DND-41 (cell line): ENCODE measurements around the gene MVP.

Experiments used
- ATAC-seq: fragments of 200-7000 bp; cut with Tn5 transposase; 3 replicates; pipeline ENCODE4 v1.9.1; 2021; ENCODE audit warnings: low read depth; ENCODE audit not compliant: insufficient read depth
- DNase-seq: peaks from one replicate; pipeline ENCODE4 v3.0.0-alpha.2; 2020
- H2AFZ ChIP-seq: 2 replicates; pipeline ENCODE4 v1.6.0; 2012; ENCODE audit warnings: low read depth, low read length
- H3K27ac ChIP-seq: 2 replicates; pipeline ENCODE4 v1.5.1; 2012; ENCODE audit warnings: low read length, inconsistent platforms
- H3K27me3 ChIP-seq: fragments of 200-600 bp; sonication (generic); 2 replicates; pipeline ENCODE4 v1.6.0; 2012; ENCODE audit warnings: low read length, mild to moderate bottlenecking, inconsistent platforms; ENCODE audit not compliant: insufficient read depth, poor library complexity
- H3K36me3 ChIP-seq: 2 replicates; pipeline ENCODE4 v1.5.1; 2012; ENCODE audit warnings: low read length, inconsistent platforms; ENCODE audit not compliant: insufficient read depth
- H3K4me1 ChIP-seq: 2 replicates; pipeline ENCODE4 v1.5.1; 2012; ENCODE audit warnings: mild to moderate bottlenecking, low read length; ENCODE audit not compliant: insufficient read depth
- H3K4me2 ChIP-seq: 2 replicates; pipeline ENCODE4 v1.6.0; 2012; ENCODE audit warnings: mild to moderate bottlenecking, moderate library complexity, low read length, inconsistent platforms; ENCODE audit not compliant: insufficient read depth
- H3K4me3 ChIP-seq, 2 experiments: fragments of 200-600 bp in 1 of 2; shearing (Covaris generic) in 1 of 2; 2 replicates each; pipeline ENCODE4 v1.5.1; 2012 to 2016; ENCODE audit warnings: inconsistent platforms in 2 of 2, low read length in 2 of 2, mild to moderate bottlenecking in 2 of 2, low read depth in 1 of 2, moderate library complexity in 1 of 2
- H3K79me2 ChIP-seq: 2 replicates; pipeline ENCODE4 v1.6.0; 2012; ENCODE audit warnings: low read length, inconsistent platforms; ENCODE audit not compliant: insufficient read depth
- H3K9ac ChIP-seq: 2 replicates; pipeline ENCODE4 v1.6.0; 2012; ENCODE audit warnings: low read depth, mild to moderate bottlenecking, inconsistent platforms, low read length, moderate library complexity
- H3K9me3 ChIP-seq: 2 replicates; pipeline ENCODE4 v1.5.1; 2012; ENCODE audit warnings: low read length, moderate library complexity, mild to moderate bottlenecking, inconsistent platforms; ENCODE audit not compliant: insufficient read depth, severe bottlenecking
- H4K20me1 ChIP-seq: 2 replicates; pipeline ENCODE4 v1.6.0; 2012; ENCODE audit warnings: low read length; ENCODE audit not compliant: insufficient read depth
- EZH2 ChIP-seq: IDR thresholded peaks from 3 replicates; pipeline ENCODE4 v1.6.1; 2012; ENCODE audit warnings: borderline replicate concordance, low read depth, mild to moderate bottlenecking, moderate library complexity, low read length, inconsistent platforms; ENCODE audit not compliant: severe bottlenecking
- TF ChIP-seq, protein P1 (sequence below): IDR thresholded peaks from 2 replicates; pipeline ENCODE4 v1.5.1; 2012; ENCODE audit warnings: borderline replicate concordance, low read length, moderate library complexity, mild to moderate bottlenecking; ENCODE audit not compliant: poor library complexity, severe bottlenecking; ENCODE audit errors: extremely low read depth

MVP gene

DNA sequence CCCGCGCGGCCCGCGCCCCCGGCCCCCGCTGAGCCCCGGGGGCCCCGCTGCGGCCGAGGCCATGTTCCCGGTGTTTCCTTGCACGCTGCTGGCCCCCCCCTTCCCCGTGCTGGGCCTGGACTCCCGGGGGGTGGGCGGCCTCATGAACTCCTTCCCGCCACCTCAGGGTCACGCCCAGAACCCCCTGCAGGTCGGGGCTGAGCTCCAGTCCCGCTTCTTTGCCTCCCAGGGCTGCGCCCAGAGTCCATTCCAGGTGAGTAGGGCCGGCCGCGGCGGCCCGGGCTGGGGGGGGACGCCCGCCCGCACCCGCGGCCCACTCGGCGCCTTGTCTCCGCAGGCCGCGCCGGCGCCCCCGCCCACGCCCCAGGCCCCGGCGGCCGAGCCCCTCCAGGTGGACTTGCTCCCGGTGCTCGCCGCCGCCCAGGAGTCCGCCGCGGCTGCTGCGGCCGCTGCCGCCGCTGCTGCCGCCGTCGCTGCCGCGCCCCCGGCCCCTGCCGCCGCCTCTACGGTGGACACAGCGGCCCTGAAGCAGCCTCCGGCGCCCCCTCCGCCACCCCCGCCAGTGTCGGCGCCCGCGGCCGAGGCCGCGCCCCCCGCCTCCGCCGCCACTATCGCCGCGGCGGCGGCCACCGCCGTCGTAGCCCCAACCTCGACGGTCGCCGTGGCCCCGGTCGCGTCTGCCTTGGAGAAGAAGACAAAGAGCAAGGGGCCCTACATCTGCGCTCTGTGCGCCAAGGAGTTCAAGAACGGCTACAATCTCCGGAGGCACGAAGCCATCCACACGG lies 13.4 kb upstream of the MVP start:
- Histone ChIP-seq H3K9ac (peak overlapping the region; percentile 99), H3K4me3 (peak overlapping the region; percentile 65 to 96), H3K27ac (peak overlapping the region; percentile 99), H3K4me1 (peaks cover 76% of the 10 kb centered on the region), H3K36me3 (peaks cover 72% of the 10 kb centered on the region), H3K4me2 (peak overlapping the region; percentile 96), H3K79me2 (peaks cover 48% of the 10 kb centered on the region), H3K27me3 (no peaks in the 10 kb centered on the region), H3K9me3 (no peaks in the 10 kb centered on the region), H2AFZ (no peak overlapping the region), H4K20me1 (peaks cover 36% of the 10 kb centered on the region)
- DNase-seq = peak; percentile 85
- ATAC-seq = peak; percentile 4; the same call in 1 of the 3 replicates
- TF ChIP-seq, protein P1, sequence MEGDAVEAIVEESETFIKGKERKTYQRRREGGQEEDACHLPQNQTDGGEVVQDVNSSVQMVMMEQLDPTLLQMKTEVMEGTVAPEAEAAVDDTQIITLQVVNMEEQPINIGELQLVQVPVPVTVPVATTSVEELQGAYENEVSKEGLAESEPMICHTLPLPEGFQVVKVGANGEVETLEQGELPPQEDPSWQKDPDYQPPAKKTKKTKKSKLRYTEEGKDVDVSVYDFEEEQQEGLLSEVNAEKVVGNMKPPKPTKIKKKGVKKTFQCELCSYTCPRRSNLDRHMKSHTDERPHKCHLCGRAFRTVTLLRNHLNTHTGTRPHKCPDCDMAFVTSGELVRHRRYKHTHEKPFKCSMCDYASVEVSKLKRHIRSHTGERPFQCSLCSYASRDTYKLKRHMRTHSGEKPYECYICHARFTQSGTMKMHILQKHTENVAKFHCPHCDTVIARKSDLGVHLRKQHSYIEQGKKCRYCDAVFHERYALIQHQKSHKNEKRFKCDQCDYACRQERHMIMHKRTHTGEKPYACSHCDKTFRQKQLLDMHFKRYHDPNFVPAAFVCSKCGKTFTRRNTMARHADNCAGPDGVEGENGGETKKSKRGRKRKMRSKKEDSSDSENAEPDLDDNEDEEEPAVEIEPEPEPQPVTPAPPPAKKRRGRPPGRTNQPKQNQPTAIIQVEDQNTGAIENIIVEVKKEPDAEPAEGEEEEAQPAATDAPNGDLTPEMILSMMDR = no peak
- no peak for TF ChIP-seq EZH2

DNA sequence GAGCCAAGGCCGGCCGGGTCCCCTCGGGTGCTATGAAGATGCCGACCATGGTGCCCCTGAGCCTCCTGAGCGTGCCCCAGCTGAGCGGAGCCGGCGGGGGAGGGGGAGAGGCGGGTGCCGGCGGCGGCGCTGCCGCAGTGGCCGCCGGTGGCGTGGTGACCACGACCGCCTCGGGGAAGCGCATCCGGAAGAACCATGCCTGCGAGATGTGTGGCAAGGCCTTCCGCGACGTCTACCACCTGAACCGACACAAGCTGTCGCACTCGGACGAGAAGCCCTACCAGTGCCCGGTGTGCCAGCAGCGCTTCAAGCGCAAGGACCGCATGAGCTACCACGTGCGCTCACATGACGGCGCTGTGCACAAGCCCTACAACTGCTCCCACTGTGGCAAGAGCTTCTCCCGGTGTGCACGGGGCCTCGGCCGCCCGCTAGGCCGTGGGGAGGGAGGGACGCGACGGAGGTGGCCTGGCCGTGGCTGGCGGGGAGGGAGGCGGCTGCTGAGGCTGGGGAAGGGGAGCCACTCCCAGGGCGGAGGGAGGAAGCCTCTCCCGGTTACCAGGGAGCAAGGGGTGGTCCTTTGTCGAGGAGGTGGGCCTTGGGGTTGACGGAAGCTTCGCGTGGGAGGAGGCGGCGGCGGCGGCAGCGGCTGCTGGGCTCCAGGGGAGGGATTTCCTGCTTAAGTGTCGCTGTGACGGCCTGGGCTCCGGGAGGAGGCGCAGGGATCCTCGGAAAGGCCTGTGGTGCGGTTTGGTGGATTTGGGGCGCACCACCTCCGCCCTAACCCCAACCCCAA lies 12.6 kb upstream of the MVP start:
- TF ChIP-seq, protein P1 = peak; percentile 67
- TF ChIP-seq EZH2 = no peak
- H3K27ac ChIP-seq = peak overlapping the region; percentile 99
- H3K9me3 ChIP-seq = no peaks in the 10 kb centered on the region
- peak overlapping the region; percentile 96 for H3K4me2 ChIP-seq
- peaks cover 36% of the 10 kb centered on the region for H4K20me1 ChIP-seq
- H3K27me3 ChIP-seq = no peaks in the 10 kb centered on the region
- peak overlapping the region; percentile 99 for H3K9ac ChIP-seq
- peaks cover 48% of the 10 kb centered on the region for H3K79me2 ChIP-seq
- ATAC-seq = peak; percentile 55
- peaks cover 65% of the 10 kb centered on the region for H3K36me3 ChIP-seq
- H3K4me1 ChIP-seq = peaks cover 71% of the 10 kb centered on the region
- DNase-seq = peak; percentile 95
- H3K4me3 ChIP-seq = peak overlapping the region; percentile 65 to 96
- 0 out of 2 replicates have a peak overlapping the region, but pooled peaks have one; percentile 1 for H2AFZ ChIP-seq

DNA sequence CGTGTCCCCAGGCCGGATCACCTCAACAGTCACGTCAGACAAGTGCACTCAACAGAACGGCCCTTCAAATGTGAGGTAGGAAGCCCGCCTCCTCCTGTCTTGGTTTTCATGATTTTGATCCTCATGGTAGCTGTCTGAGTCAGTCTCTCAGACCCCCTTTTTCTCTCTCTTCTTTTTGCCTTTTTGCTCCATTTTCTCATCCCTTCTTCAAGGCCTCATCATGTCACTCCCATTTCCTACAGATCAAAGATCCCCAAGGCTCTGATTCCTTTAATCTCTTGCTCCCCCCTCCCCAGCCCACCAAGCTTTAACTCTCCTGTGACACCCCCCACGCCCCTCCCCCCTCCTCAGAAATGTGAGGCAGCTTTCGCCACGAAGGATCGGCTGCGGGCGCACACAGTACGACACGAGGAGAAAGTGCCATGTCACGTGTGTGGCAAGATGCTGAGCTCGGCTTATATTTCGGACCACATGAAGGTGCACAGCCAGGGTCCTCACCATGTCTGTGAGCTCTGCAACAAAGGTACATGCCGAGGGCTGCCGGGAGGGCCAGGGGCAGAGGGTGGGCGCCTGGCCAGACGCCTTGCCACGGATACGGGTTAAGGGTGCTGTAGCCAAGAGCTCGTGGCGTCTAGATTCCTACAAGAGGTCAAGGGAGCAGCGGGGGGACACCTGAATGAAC lies 11.9 kb upstream of the MVP start:
- Histone ChIP-seq H3K27me3 (no peaks in the 10 kb centered on the region), H4K20me1 (peaks cover 36% of the 10 kb centered on the region), H3K4me1 (peaks cover 68% of the 10 kb centered on the region), H3K27ac (peak overlapping the region; percentile 99), H2AFZ (no peak overlapping the region), H3K36me3 (peaks cover 58% of the 10 kb centered on the region), H3K4me3 (peak overlapping the region; percentile 65 to 96), H3K4me2 (peak overlapping the region; percentile 96), H3K9me3 (no peaks in the 10 kb centered on the region), H3K79me2 (peaks cover 48% of the 10 kb centered on the region), H3K9ac (peak overlapping the region; percentile 99)
- ATAC-seq (no peak), DNase-seq (peak; percentile 40)
- TF ChIP-seq, protein P1 = no peak
